ENCODE data around the gene MDC1.
"Not testable (repeated sequence)": the region's sequence is repeated elsewhere in the genome, so short reads cannot be mapped to it uniquely, and the experiment has no call there.

MDC1 gene

DNA sequence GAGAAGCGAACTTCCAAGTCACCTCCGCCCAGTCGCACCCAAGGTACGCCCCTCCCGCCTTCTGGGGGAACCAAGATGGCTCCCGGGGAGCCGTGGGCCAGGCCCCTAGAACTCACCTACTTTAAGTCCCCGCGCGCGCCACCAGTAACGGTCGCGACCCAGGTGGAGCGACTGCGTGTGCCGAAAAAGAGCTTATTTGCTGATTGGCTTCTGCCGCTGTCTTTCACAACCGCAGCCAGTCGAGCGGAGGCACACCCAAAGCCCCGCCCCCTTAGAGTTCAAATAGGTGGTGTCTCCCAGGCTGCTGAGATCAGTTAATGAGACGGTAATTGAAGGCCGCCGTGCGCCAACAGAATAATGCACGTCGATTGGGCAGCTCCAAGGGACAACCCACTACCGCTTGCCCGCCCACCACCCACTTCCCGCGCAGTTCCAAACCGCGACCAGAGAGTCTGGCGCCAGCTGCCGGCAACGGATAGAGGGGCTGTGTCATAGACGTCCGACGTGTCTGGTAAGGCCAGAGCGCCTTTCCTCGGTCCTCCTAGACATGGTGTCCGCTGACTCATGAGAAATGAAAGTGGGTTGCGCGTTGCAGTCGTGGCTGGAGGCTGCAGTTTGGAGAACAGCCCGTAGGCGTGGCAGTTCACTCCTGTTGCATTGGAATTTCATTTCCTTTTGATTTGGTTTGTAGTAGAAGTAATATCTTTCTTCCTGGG lies at the start of gene MDC1:
Gene MDC1, minus strand, starts transcription at position 153 of the 716 bp plus-strand sequence. CDS start 2,106 bp downstream, outside the sequence.
- peak; percentile 100 for DNase-seq

DNA sequence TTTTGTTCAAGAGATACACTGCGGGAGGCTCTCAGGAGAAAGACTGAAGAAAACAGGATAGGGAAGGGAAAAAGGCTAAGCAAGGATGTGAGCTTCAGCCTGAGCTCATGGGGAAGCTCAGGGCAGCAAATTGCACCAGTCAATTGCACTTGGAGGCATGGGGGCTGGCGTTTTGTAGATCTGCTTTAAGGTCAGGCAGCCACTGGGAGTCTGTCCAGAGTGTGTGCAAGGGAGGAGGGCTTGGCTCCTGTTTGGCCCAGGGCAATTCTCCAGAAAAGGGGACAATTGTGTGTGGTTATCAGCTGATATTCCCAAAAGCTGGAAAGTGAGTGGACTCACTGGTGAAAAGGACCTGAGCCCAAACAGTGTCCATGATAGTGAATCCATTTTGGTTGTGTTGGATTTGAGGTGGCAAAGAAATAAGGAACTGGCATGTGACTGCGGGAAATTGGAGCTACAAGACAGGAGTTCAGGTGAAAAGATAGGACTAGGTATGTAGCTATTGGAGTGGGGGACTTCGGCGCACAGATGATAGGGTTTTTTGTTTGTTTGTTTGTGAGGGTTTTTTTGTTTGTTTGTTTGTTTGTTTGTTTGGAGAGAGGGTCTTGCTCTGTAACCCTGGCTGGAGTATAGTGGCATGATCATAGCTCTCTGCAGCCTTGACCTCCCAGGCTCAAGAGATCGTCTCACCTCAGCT lies 49.5 kb upstream of the MDC1 start:
- DNase-seq, result no peak

DNA sequence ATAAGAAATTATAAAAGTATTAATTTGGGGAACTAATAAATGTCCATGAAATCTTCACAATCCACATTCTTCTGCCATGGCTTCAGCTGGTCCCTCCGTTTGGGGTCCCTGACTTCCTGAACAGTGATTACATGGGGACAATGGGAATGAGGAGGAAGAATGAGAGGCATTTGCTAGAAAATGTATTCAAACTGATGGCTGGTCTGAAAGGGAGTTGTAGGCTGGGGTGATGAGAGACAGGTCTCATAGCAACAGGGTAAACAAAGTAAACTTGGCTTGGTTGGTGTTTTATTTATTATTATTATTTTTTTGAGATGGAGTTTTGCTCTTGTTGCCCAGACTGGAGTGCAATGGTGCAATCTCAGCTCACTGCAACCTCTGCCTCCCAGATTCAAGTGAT lies 48.4 kb upstream of the MDC1 start:
- not testable (repeated sequence) for DNase-seq

DNA sequence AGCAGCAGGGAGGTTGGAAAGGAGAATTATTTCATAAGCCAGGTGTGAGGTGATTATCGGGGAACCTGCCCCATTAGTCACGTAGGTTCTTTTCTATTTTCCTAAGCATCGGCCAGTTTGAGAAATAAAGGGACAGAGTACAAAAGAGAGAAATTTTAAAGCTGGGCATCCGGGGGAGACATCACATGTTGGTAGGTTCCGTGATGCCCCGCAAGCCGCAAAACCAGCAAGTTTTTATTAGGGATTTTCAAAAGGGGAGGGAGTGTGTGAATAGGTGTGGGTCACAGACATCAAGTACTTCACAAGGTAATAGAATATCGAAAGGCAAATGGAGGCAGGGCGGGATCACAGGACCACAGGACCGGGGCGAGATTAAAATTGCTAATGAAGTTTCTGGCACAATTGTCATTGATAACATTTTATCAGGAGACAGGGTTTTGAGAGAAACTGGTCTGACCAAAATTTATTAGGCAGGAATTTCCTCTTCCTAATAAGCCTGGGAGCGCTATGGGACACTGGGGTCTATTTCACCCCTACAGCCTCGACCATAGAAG lies 47.5 kb upstream of the MDC1 start:
- DNase-seq, result not testable (repeated sequence)

GRCh38 chr6:30763618-30764489 lies 46.8 kb upstream of the MDC1 start:
- DNase-seq, result peak; percentile 82

DNA sequence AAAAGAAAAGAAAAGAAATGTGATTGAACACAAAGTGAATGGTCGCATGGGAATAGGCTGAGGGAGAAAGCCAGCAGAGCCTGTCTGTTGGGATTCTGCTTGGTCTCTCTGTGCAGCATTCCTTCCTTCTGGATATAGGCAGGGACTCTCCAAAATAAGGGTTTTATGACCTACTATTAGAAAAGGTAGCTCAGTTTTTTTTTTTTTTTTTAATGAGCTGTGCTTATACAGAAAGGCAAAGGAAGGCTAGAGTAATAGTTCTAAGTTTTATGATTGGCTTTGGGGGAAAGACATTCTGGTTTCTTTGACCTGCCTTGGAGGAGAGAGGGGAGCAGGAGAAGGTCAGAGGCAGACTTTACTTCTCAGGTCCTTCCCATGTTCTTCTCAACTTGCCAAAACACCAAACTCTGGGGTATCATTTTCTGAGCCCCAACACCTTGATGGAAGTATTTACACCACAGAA lies 46.1 kb upstream of the MDC1 start:
- no peak for DNase-seq

DNA sequence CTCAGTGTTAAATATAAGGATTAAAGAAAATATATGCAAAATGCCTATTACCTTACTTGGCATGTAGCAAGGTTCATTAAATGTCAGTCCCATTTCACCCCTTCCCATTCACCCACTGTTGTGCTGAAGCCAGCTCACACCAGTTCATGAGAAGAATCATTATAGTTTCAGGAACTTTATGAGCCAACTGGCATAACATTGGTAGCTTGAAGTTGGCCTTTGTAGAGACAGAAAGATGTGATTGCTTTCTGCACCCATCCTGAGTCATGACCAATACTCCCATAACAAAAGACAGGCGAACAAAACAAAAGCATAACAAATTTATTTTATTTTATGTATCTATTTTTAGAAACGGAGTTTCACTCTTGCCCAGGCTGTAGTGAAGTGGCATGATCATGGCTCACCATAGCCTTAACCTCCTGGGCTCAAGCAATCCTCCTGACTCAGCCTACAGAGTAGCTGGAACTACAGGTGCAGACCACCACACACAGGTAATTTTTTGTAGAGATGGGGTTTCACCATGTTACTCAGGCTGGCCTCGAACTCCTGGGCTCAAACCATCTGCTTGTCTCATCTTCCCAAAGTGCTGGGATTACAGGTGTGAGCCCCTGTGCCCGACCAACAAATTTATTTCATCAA lies 44.8 kb upstream of the MDC1 start:
- no peak for DNase-seq

- no peak for DNase-seq
Observed at GRCh38 chr6:30760549-30760948, 43.5 kb upstream of the MDC1 start.

GRCh38 chr6:30759575-30760239 lies 42.6 kb upstream of the MDC1 start:
- no peak for DNase-seq

GRCh38 chr6:30757261-30757904 lies 40.3 kb upstream of the MDC1 start:
- no peak for DNase-seq

GRCh38 chr6:30756405-30757003 lies 39.4 kb upstream of the MDC1 start:
- DNase-seq, result not testable (repeated sequence)

GRCh38 chr6:30754631-30755030 lies 37.5 kb upstream of the MDC1 start:
- no peak for DNase-seq

GRCh38 chr6:30752157-30752927 lies 35.3 kb upstream of the MDC1 start:
- no peak for DNase-seq

DNA sequence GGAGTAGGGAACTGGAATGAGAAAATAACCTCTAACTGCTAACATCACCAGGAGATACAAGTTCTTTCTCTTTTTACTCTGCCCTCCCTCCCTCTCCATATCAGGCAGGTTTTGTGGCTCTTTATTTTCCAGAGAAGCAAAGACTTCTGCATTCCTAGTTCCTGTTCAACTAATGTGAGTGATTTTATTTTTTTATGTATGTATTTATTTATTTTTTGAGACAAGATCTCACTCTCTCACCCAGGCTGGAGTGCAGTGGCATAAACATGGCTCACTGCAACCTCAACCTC lies 33.2 kb upstream of the MDC1 start:
- DNase-seq, result no peak

DNA sequence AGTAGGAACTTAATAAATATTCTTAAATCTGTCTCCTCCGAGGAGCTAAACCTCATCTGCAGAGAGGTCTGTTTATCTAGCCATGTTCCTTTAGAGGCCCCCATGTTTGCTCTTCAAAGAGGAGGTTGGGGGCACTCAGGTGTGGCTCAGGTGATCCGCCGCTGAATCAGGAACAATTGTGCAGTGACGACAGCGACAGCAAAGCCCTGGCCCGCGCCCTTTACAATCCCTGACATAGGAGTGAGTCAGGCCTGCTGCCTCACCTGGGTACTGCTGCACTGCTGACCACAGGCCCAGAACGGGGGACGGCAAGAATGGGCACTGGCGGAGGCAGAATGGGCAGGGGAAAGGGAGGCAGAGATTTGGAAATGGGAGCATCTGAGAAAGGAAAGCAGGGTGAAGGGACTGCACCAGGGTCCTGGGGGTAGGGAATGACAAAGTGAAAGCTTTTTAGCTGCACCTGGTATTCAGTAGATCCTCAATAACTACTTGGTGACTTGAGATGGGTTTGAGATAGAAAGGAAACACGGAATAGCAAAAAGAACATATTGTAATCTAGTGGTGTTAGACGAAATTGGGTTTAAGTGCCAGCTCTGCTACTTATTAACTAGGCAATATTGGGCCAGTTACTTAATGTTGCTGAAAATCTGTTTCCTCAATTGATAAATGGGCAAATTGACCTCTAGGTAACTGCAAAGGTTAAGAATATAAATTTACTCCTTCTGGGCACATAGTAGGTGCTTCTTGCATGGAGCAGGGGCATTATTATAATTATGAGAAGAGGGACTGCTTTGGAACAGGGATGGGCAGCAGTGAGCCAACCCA lies 32.7 kb upstream of the MDC1 start:
- DNase-seq, result no peak

DNA sequence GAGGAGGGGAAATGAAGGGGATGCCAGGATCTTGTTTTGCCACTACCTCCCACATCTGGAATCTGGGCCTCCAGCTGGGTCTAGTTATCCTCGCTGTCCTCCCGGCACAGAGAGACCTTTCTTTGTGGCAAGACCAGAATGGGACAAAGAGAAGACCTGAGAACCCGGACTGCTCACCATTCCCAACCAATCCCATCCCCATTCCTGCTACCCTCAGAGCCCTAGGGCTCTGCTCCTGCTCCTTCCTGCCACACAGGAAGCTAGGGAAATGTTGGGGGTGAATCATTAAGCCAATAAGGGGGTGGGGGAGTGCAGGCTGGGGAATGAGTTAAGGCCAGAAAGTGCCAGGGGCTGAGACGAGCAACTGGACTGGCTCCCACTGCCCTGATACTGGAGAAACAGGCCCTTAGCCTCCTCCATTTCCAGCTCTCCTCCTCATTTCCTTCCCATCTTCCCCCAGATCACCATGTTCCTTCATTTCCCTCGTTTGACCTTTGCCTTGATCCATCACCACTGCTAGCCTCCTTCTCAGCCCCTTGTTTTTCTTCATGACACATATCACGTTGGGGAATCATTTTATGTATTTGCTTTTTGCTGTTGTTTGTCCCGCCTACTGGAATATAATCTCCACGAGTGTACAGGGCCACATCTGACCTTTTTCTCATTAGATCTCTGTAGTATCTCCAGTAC lies 31.9 kb upstream of the MDC1 start:
- DNase-seq, result no peak

GRCh38 chr6:30747902-30748769 lies 31.1 kb upstream of the MDC1 start:
- no peak for DNase-seq

DNA sequence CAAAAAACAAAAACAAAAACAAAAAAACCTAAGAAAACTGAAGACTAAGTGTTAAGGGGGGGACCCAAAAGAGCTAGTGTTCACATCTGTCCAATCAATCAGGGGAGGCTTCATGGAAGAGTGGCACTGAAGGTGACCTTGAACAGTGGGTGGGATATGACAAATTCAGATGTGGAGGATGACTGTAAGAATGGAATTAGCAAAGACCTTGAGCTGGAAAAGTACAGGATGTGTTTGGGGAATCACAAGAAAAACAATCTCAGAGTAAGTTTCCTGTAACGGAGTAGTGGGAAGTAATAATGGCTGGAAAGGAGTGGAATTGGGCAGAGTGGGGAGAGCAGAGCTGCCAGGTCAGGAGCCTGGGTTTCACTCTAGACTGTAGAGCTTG lies 30.2 kb upstream of the MDC1 start:
- DNase-seq, result no peak

Measured in NCI-H1048 (cell line).